IgD-negative memory B cell (primary cell): ENCODE measurements around the gene VPS13A. TPM values are rescaled to one million over a fixed set of nuclear protein-coding genes. Genes with fewer than 3 reads are reported as not detected.
A peak's percentile ranks its signal among the peaks of the same experiment; 100 is the strongest.

ENCODE experiments used
- H3K27ac Mint-ChIP-seq, 3 donors: one replicate each; pipeline ENCODE4 v1.8.0; 2020 to 2022; ENCODE audit warnings: mild to moderate bottlenecking in 3 of 3, mixed read lengths in 3 of 3, moderate library complexity in 1 of 3
- H3K27me3 Mint-ChIP-seq: one replicate; pipeline ENCODE4 v1.8.0; 2021; ENCODE audit warnings: mixed read lengths
- H3K36me3 Mint-ChIP-seq: one replicate; pipeline ENCODE4 v1.8.0; 2020; ENCODE audit warnings: mild to moderate bottlenecking, mixed read lengths
- H3K4me1 Mint-ChIP-seq, 3 donors: one replicate each; pipeline ENCODE4 v1.8.0; 2020 to 2022; ENCODE audit warnings: mixed read lengths in 3 of 3, mild to moderate bottlenecking in 1 of 3
- H3K4me3 Mint-ChIP-seq, 4 donors: one replicate each; pipeline ENCODE4 v1.8.0; 2020 to 2022; ENCODE audit warnings: mild to moderate bottlenecking in 4 of 4, mixed read lengths in 4 of 4, moderate library complexity in 3 of 4
- H3K9me3 Mint-ChIP-seq, 3 donors: one replicate each; pipeline ENCODE4 v1.8.0; 2020 to 2021; ENCODE audit warnings: mixed read lengths in 3 of 3, mild to moderate bottlenecking in 1 of 3
- polyA plus RNA-seq: library from polyadenylated mRNA; unstranded; fragments of 300-500 nt; fragmentation: Illumina TruSeq; gene quantifications from one replicate; pipeline ENCODE4 v1.2.3, GENCODE V29; 2021

VPS13A gene
- polyA plus RNA-seq = 3.9 TPM

GRCh38 chr9:77177143-77177893 is at the start of gene VPS13A:
Gene VPS13A (plus strand): TSS chr9:77177534. CDS start chr9:77177705, 171 bp downstream.
- no peaks in the 10 kb centered on the region for H3K9me3 Mint-ChIP-seq
- peak within 1 kb of the TSS; percentile 94 to 98 (median 96) for H3K27ac Mint-ChIP-seq
- H3K4me1 Mint-ChIP-seq = peaks cover 13 to 24% (median 20%) of the 10 kb centered on the region in 3 donors
- H3K36me3 Mint-ChIP-seq = no peaks in the 10 kb centered on the region
- H3K4me3 Mint-ChIP-seq = peak within 1 kb of the TSS; percentile 90 to 99 (median 95)
- H3K27me3 Mint-ChIP-seq = no peaks in the 10 kb centered on the region

- H3K4me3 Mint-ChIP-seq = no peak overlapping the region
- H3K36me3 Mint-ChIP-seq = peaks cover 2% of the 10 kb centered on the region
- H3K27me3 Mint-ChIP-seq = peaks cover 3% of the 10 kb centered on the region
- H3K27ac Mint-ChIP-seq = no peak overlapping the region
- H3K4me1 Mint-ChIP-seq = peaks cover 0 to 2% (median 0%) of the 10 kb centered on the region in 3 donors
- H3K9me3 Mint-ChIP-seq = peaks cover 0 to 6% (median 2%) of the 10 kb centered on the region in 3 donors
Observed at GRCh38 chr9:77128125-77128789, 49.1 kb upstream of the VPS13A start.

- Mint-ChIP-seq H3K9me3 (peaks cover 0 to 6% (median 2%) of the 10 kb centered on the region in 3 donors), H3K36me3 (peaks cover 2% of the 10 kb centered on the region), H3K4me3 (no peak overlapping the region), H3K4me1 (peaks cover 0 to 2% (median 0%) of the 10 kb centered on the region in 3 donors), H3K27me3 (peaks cover 2% of the 10 kb centered on the region), H3K27ac (no peak overlapping the region)
Observed at GRCh38 chr9:77131399-77131798, 45.9 kb upstream of the VPS13A start.

- Mint-ChIP-seq H3K27me3 (peaks cover 1% of the 10 kb centered on the region), H3K9me3 (peaks cover 0 to 6% (median 2%) of the 10 kb centered on the region in 3 donors), H3K27ac (no peak overlapping the region), H3K4me3 (no peak overlapping the region), H3K4me1 (peaks cover 0 to 2% (median 0%) of the 10 kb centered on the region in 3 donors), H3K36me3 (peaks cover 2% of the 10 kb centered on the region)
Observed at GRCh38 chr9:77133011-77133410, 44.3 kb upstream of the VPS13A start.

GRCh38 chr9:77142366-77142765 is 35.0 kb upstream of the VPS13A start:
- Mint-ChIP-seq H3K9me3 (no peaks in the 10 kb centered on the region), H3K36me3 (no peaks in the 10 kb centered on the region), H3K4me1 (no peaks in the 10 kb centered on the region), H3K27me3 (peaks cover 3% of the 10 kb centered on the region), H3K4me3 (no peak overlapping the region), H3K27ac (no peak overlapping the region)

- no peaks in the 10 kb centered on the region for H3K4me1 Mint-ChIP-seq
- no peak overlapping the region for H3K27ac Mint-ChIP-seq
- peaks cover 2% of the 10 kb centered on the region for H3K36me3 Mint-ChIP-seq
- no peak overlapping the region for H3K4me3 Mint-ChIP-seq
- H3K27me3 Mint-ChIP-seq = peaks cover 6% of the 10 kb centered on the region
- no peaks in the 10 kb centered on the region for H3K9me3 Mint-ChIP-seq
Observed at GRCh38 chr9:77149879-77150278, 27.5 kb upstream of the VPS13A start.

- no peaks in the 10 kb centered on the region for H3K4me1 Mint-ChIP-seq
Observed at GRCh38 chr9:77152289-77152688, 25.0 kb upstream of the VPS13A start.

GRCh38 chr9:77156646-77157371 is 20.5 kb upstream of the VPS13A start:
- Mint-ChIP-seq H3K9me3 (peaks cover 0 to 1% (median 0%) of the 10 kb centered on the region in 3 donors), H3K27ac (no peak overlapping the region), H3K4me3 (no peak overlapping the region), H3K36me3 (peaks cover 2% of the 10 kb centered on the region), H3K4me1 (no peaks in the 10 kb centered on the region), H3K27me3 (peaks cover 7% of the 10 kb centered on the region)

More at GRCh38 chr9:77152289-77152688, 25.0 kb upstream of the VPS13A start:
- Mint-ChIP-seq H3K27ac (no peak overlapping the region), H3K36me3 (peaks cover 2% of the 10 kb centered on the region), H3K27me3 (peaks cover 9% of the 10 kb centered on the region), H3K4me3 (no peak overlapping the region), H3K9me3 (peaks cover 0 to 1% (median 0%) of the 10 kb centered on the region in 3 donors)

- H3K36me3 Mint-ChIP-seq = no peaks in the 10 kb centered on the region
- H3K4me3 Mint-ChIP-seq = no peak overlapping the region
- H3K27me3 Mint-ChIP-seq = peaks cover 5% of the 10 kb centered on the region
- no peak overlapping the region for H3K27ac Mint-ChIP-seq
- H3K9me3 Mint-ChIP-seq = peaks cover 0 to 1% (median 0%) of the 10 kb centered on the region in 3 donors
- H3K4me1 Mint-ChIP-seq = no peaks in the 10 kb centered on the region
Observed at GRCh38 chr9:77158772-77159513, 18.4 kb upstream of the VPS13A start.

GRCh38 chr9:77161191-77161590 is 16.1 kb upstream of the VPS13A start:
- Mint-ChIP-seq H3K4me1 (no peaks in the 10 kb centered on the region), H3K27ac (no peak overlapping the region), H3K4me3 (no peak overlapping the region), H3K9me3 (peaks cover 0 to 2% (median 0%) of the 10 kb centered on the region in 3 donors), H3K36me3 (no peaks in the 10 kb centered on the region), H3K27me3 (peaks cover 3% of the 10 kb centered on the region)

- no peaks in the 10 kb centered on the region for H3K36me3 Mint-ChIP-seq
Observed at GRCh38 chr9:77161966-77162365, 15.4 kb upstream of the VPS13A start.

GRCh38 chr9:77162366-77162765 is 15.0 kb upstream of the VPS13A start:
- Mint-ChIP-seq H3K27ac (no peak overlapping the region), H3K4me1 (peaks cover 0 to under 1% (median 0%) of the 10 kb centered on the region in 3 donors), H3K36me3 (no peaks in the 10 kb centered on the region), H3K4me3 (no peak overlapping the region), H3K27me3 (peaks cover 2% of the 10 kb centered on the region), H3K9me3 (peaks cover 0 to 2% (median 0%) of the 10 kb centered on the region in 3 donors)

More at GRCh38 chr9:77161966-77162365, 15.4 kb upstream of the VPS13A start:
- H3K4me1 Mint-ChIP-seq = no peaks in the 10 kb centered on the region
- no peak overlapping the region for H3K27ac Mint-ChIP-seq
- H3K9me3 Mint-ChIP-seq = peaks cover 0 to 2% (median 0%) of the 10 kb centered on the region in 3 donors
- H3K27me3 Mint-ChIP-seq = peaks cover 2% of the 10 kb centered on the region
- no peak overlapping the region for H3K4me3 Mint-ChIP-seq

GRCh38 chr9:77163884-77164283 is 13.4 kb upstream of the VPS13A start:
- H3K27ac Mint-ChIP-seq = no peak overlapping the region
- peaks cover 2% of the 10 kb centered on the region for H3K27me3 Mint-ChIP-seq
- H3K36me3 Mint-ChIP-seq = no peaks in the 10 kb centered on the region
- H3K4me3 Mint-ChIP-seq = no peak overlapping the region
- H3K9me3 Mint-ChIP-seq = peaks cover 0 to 2% (median 0%) of the 10 kb centered on the region in 3 donors
- peaks cover 0 to 2% (median 1%) of the 10 kb centered on the region in 3 donors for H3K4me1 Mint-ChIP-seq

GRCh38 chr9:77166193-77166592 is 11.1 kb upstream of the VPS13A start:
- H3K27me3 Mint-ChIP-seq = peaks cover under 1% of the 10 kb centered on the region
- H3K27ac Mint-ChIP-seq = peak overlapping the region in 1 of 3 donors; percentile 8
- peaks cover 0 to 2% (median 1%) of the 10 kb centered on the region in 3 donors for H3K4me1 Mint-ChIP-seq
- no peaks in the 10 kb centered on the region for H3K36me3 Mint-ChIP-seq
- H3K9me3 Mint-ChIP-seq = peaks cover 0 to 2% (median 0%) of the 10 kb centered on the region in 3 donors
- H3K4me3 Mint-ChIP-seq = peak overlapping the region in 1 of 4 donors; percentile 1
